ENCODE measurements around the gene LRRC53. TPM values are rescaled to one million over a fixed set of nuclear protein-coding genes. Genes with fewer than 3 reads are reported as not detected.

Gene LRRC53
- polyA plus RNA-seq (2013), result 0.71 and 0.92 TPM in 2 replicates

- Histone ChIP-seq H3K4ac (ENCODE audit: low read depth, low read length) (no peak within 1 kb of the TSS), H4K12ac (ENCODE audit: low read depth, low read length) (no peak within 1 kb of the TSS), H3K4me2 (ENCODE audit: low read length) (no peak within 1 kb of the TSS), H2BK120ac (ENCODE audit: insufficient read depth, low read length, poor library complexity) (no peak within 1 kb of the TSS), H3K14ac (ENCODE audit: low read length) (no peak within 1 kb of the TSS), H4K8ac (ENCODE audit: low read depth, low read length) (no peak within 1 kb of the TSS), H3K9me3 (ENCODE audit: insufficient read depth, low read depth, low read length) (no peaks in the 10 kb centered on the region), H3K9ac (ENCODE audit: low read length) (no peak within 1 kb of the TSS), H3K27me3 (ENCODE audit: insufficient read depth, low read length) (no peaks in the 10 kb centered on the region), H2AFZ (ENCODE audit: insufficient read depth, low read length, poor library complexity) (no peak within 1 kb of the TSS), H3K4me1 (ENCODE audit: control insufficient read depth in 1 of 2, insufficient read depth in 2 of 2, low read length in 2 of 2) (no peaks in the 10 kb centered on the region), H3K4me3 (ENCODE audit: low read depth, low read length) (no peak within 1 kb of the TSS), H2BK12ac (ENCODE audit: low read length) (no peak within 1 kb of the TSS), H3K23ac (ENCODE audit: low read length) (no peak within 1 kb of the TSS), H3K18ac (ENCODE audit: low read length) (no peak within 1 kb of the TSS), H3K79me1 (ENCODE audit: low read length) (no peaks in the 10 kb centered on the region), H3K36me3 (ENCODE audit: control insufficient read depth in 1 of 2, insufficient read depth in 2 of 2, low read length in 2 of 2) (no peaks in the 10 kb centered on the region), H4K91ac (ENCODE audit: low read depth, low read length) (no peak within 1 kb of the TSS), H3K27ac (ENCODE audit: low read depth, low read length) (no peak within 1 kb of the TSS), H2BK5ac (ENCODE audit: low read depth, low read length, poor library complexity) (no peak within 1 kb of the TSS), H3K79me2 (ENCODE audit: control insufficient read depth, insufficient read depth, low read length, poor library complexity) (no peaks in the 10 kb centered on the region), H2AK5ac (ENCODE audit: low read length) (no peak within 1 kb of the TSS)
- no CpG with 5 or more reads among the region's 2 CpGs for WGBS (ENCODE audit: extremely low coverage, insufficient coverage, insufficient read length)
- DNase-seq, result no peak
These were observed at the start of gene LRRC53 for GRCh38 chr1:74512170-74512915. LRRC53 (minus strand) TSS chr1:74512611; CDS start chr1:74483349, 29,262 bp downstream.

- Histone ChIP-seq H2AFZ (ENCODE audit: insufficient read depth, low read length, poor library complexity) (no peak overlapping the region), H2BK5ac (ENCODE audit: low read depth, low read length, poor library complexity) (no peak overlapping the region), H3K79me2 (ENCODE audit: control insufficient read depth, insufficient read depth, low read length, poor library complexity) (no peaks in the 10 kb centered on the region), H3K9me3 (ENCODE audit: insufficient read depth, low read depth, low read length) (no peaks in the 10 kb centered on the region), H4K12ac (ENCODE audit: low read depth, low read length) (no peak overlapping the region), H3K4me3 (ENCODE audit: low read depth, low read length) (no peak overlapping the region), H3K27me3 (ENCODE audit: insufficient read depth, low read length) (no peaks in the 10 kb centered on the region), H4K91ac (ENCODE audit: low read depth, low read length) (no peak overlapping the region), H3K36me3 (ENCODE audit: control insufficient read depth in 1 of 2, insufficient read depth in 2 of 2, low read length in 2 of 2) (no peaks in the 10 kb centered on the region), H3K14ac (ENCODE audit: low read length) (no peak overlapping the region), H3K18ac (ENCODE audit: low read length) (no peak overlapping the region), H4K8ac (ENCODE audit: low read depth, low read length) (no peak overlapping the region), H3K27ac (ENCODE audit: low read depth, low read length) (no peak overlapping the region), H3K79me1 (ENCODE audit: low read length) (no peaks in the 10 kb centered on the region), H3K4me1 (ENCODE audit: control insufficient read depth in 1 of 2, insufficient read depth in 2 of 2, low read length in 2 of 2) (no peaks in the 10 kb centered on the region), H2BK120ac (ENCODE audit: insufficient read depth, low read length, poor library complexity) (no peak overlapping the region), H3K9ac (ENCODE audit: low read length) (no peak overlapping the region), H3K23ac (ENCODE audit: low read length) (no peak overlapping the region), H2BK12ac (ENCODE audit: low read length) (no peak overlapping the region), H3K4me2 (ENCODE audit: low read length) (no peak overlapping the region), H2AK5ac (ENCODE audit: low read length) (no peak overlapping the region), H3K4ac (ENCODE audit: low read depth, low read length) (no peak overlapping the region)
- WGBS (ENCODE audit: extremely low coverage, insufficient coverage, insufficient read length), result no CpG with 5 or more reads among the region's 2 CpGs
- no peak for DNase-seq
These were observed 37.5 kb upstream of the LRRC53 start for GRCh38 chr1:74549932-74550331.

DNA sequence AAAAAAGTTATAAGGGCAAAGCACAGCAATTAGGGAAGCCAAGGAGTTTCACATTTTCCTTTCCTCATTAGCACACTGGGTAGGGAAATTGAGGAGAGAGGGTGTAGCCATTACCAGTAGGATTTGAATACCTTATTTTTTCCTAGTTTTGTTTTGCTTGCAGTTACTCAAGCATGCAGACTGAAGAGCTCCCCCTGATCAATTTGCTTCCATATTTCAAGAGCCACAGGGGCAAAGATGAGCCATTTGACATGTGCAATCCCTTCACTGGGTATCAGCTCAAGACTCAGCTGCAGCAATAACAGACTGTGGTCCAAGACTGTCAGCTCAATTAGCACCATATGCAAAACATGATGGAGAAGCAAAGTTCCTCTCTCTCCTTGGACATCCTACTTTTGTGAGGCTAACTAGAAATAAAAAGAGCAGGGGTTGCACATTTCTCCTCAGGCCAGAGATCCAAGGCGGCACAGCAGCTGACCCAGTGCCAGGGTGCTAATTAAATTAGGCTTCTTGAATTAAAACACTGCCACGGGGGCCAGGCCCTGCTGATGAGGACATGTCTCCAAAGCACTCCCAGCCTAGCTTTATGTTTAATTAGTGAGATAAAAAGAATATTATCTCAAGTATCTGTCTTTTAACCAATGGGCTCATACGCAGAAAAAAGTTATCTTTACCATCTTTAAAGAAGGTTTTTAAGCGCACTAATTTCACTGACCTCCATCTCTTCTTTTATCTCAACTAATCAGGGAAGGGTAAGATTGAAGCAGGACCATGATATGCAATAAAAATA, 36.7 kb upstream of the LRRC53 start:
- H3K18ac ChIP-seq (ENCODE audit: low read length), result no peak overlapping the region
- H3K14ac ChIP-seq (ENCODE audit: low read length), result no peak overlapping the region
- H3K4ac ChIP-seq (ENCODE audit: low read depth, low read length), result no peak overlapping the region
- no peaks in the 10 kb centered on the region for H3K36me3 ChIP-seq (ENCODE audit: control insufficient read depth in 1 of 2, insufficient read depth in 2 of 2, low read length in 2 of 2)
- no peak overlapping the region for H2AFZ ChIP-seq (ENCODE audit: insufficient read depth, low read length, poor library complexity)
- no peak overlapping the region for H2AK5ac ChIP-seq (ENCODE audit: low read length)
- no peak overlapping the region for H3K9ac ChIP-seq (ENCODE audit: low read length)
- H3K9me3 ChIP-seq (ENCODE audit: insufficient read depth, low read depth, low read length), result no peaks in the 10 kb centered on the region
- DNase-seq, result no peak
- H3K4me3 ChIP-seq (ENCODE audit: low read depth, low read length), result no peak overlapping the region
- H4K91ac ChIP-seq (ENCODE audit: low read depth, low read length), result no peak overlapping the region
- WGBS (ENCODE audit: extremely low coverage, insufficient coverage, insufficient read length), result no CpG with 5 or more reads among the region's 4 CpGs
- H3K27ac ChIP-seq (ENCODE audit: low read depth, low read length), result no peak overlapping the region
- H3K4me2 ChIP-seq (ENCODE audit: low read length), result no peak overlapping the region
- no peak overlapping the region for H4K8ac ChIP-seq (ENCODE audit: low read depth, low read length)
- H2BK5ac ChIP-seq (ENCODE audit: low read depth, low read length, poor library complexity), result no peak overlapping the region
- no peaks in the 10 kb centered on the region for H3K4me1 ChIP-seq (ENCODE audit: control insufficient read depth in 1 of 2, insufficient read depth in 2 of 2, low read length in 2 of 2)
- no peak overlapping the region for H4K12ac ChIP-seq (ENCODE audit: low read depth, low read length)
- no peak overlapping the region for H2BK12ac ChIP-seq (ENCODE audit: low read length)
- H3K79me2 ChIP-seq (ENCODE audit: control insufficient read depth, insufficient read depth, low read length, poor library complexity), result no peaks in the 10 kb centered on the region
- no peaks in the 10 kb centered on the region for H3K27me3 ChIP-seq (ENCODE audit: insufficient read depth, low read length)
- H2BK120ac ChIP-seq (ENCODE audit: insufficient read depth, low read length, poor library complexity), result no peak overlapping the region
- H3K79me1 ChIP-seq (ENCODE audit: low read length), result no peaks in the 10 kb centered on the region
- H3K23ac ChIP-seq (ENCODE audit: low read length), result no peak overlapping the region

- WGBS (ENCODE audit: extremely low coverage, insufficient coverage, insufficient read length), result no CpG with 5 or more reads among the region's 2 CpGs
- no peaks in the 10 kb centered on the region for H3K79me1 ChIP-seq (ENCODE audit: low read length)
- H2AFZ ChIP-seq (ENCODE audit: insufficient read depth, low read length, poor library complexity), result no peak overlapping the region
- H4K91ac ChIP-seq (ENCODE audit: low read depth, low read length), result no peak overlapping the region
- no peaks in the 10 kb centered on the region for H3K36me3 ChIP-seq (ENCODE audit: control insufficient read depth in 1 of 2, insufficient read depth in 2 of 2, low read length in 2 of 2)
- H3K4me3 ChIP-seq (ENCODE audit: low read depth, low read length), result no peak overlapping the region
- no peak overlapping the region for H3K27ac ChIP-seq (ENCODE audit: low read depth, low read length)
- H2BK5ac ChIP-seq (ENCODE audit: low read depth, low read length, poor library complexity), result no peak overlapping the region
- no peaks in the 10 kb centered on the region for H3K27me3 ChIP-seq (ENCODE audit: insufficient read depth, low read length)
- no peaks in the 10 kb centered on the region for H3K79me2 ChIP-seq (ENCODE audit: control insufficient read depth, insufficient read depth, low read length, poor library complexity)
- no peak overlapping the region for H2BK120ac ChIP-seq (ENCODE audit: insufficient read depth, low read length, poor library complexity)
- H4K12ac ChIP-seq (ENCODE audit: low read depth, low read length), result no peak overlapping the region
- H2AK5ac ChIP-seq (ENCODE audit: low read length), result no peak overlapping the region
- H3K9me3 ChIP-seq (ENCODE audit: insufficient read depth, low read depth, low read length), result no peaks in the 10 kb centered on the region
- H3K9ac ChIP-seq (ENCODE audit: low read length), result no peak overlapping the region
- no peak overlapping the region for H3K4me2 ChIP-seq (ENCODE audit: low read length)
- H3K23ac ChIP-seq (ENCODE audit: low read length), result no peak overlapping the region
- H3K14ac ChIP-seq (ENCODE audit: low read length), result no peak overlapping the region
- H3K4ac ChIP-seq (ENCODE audit: low read depth, low read length), result no peak overlapping the region
- H4K8ac ChIP-seq (ENCODE audit: low read depth, low read length), result no peak overlapping the region
- H3K18ac ChIP-seq (ENCODE audit: low read length), result no peak overlapping the region
- no peaks in the 10 kb centered on the region for H3K4me1 ChIP-seq (ENCODE audit: control insufficient read depth in 1 of 2, insufficient read depth in 2 of 2, low read length in 2 of 2)
- no peak for DNase-seq
- no peak overlapping the region for H2BK12ac ChIP-seq (ENCODE audit: low read length)
These were observed 33.4 kb upstream of the LRRC53 start for GRCh38 chr1:74545821-74546220.
